A549 (cell line): Measurements from ENCODE around the gene NRXN2. TPM values are rescaled to one million over a fixed set of nuclear protein-coding genes. Genes with fewer than 3 reads are reported as not detected.

Source experiments
- ATAC-seq, 2 experiments: fragments of 200-7000 bp in 1 of 2; fragments of >200 bp in 1 of 2; cut with Nextera tagmentation in 1 of 2; cut with Tn5 transposase in 1 of 2; 3 replicates each; pipeline versions ENCODE4 v1.8.0 to v1.9.1; 2018 to 2020; ENCODE audit warnings: mild to moderate bottlenecking in 1 of 2, moderate library complexity in 1 of 2
- CTCF ChIA-PET: fragments of 300-600 bp; sonication (Branson Sonifier 250); formaldehyde crosslinking; extraction: SDS; loops from one replicate; lab custom pipeline; 2021; ENCODE audit warnings: antibody characterized with exemption, inconsistent platforms; lab: Yijun Ruan, JAX
- POLR2A ChIA-PET: fragments of 350-600 bp; formaldehyde crosslinking; extraction: SDS; loops from one replicate; lab custom pipeline; 2021; ENCODE audit warnings: antibody characterized with exemption, inconsistent platforms; lab: Yijun Ruan, JAX
- DNase-seq, 2 experiments: peaks; one replicate each; pipeline versions ENCODE4 v3.0.0 to v3.0.0-alpha.2; 2011 to 2016; ENCODE audit warnings: low read depth in 1 of 2, low spot score in 1 of 2
- FAIRE-seq: peaks from 2 replicates; lab custom pipeline; 2011; peaks lifted over from hg19 to GRCh38; lab: Jason Lieb, UNC
- H3K27ac ChIP-seq, 2 experiments: fragments of >200 bp; sonication (Bioruptor Twin); formaldehyde crosslinking; 3 replicates each; pipeline ENCODE4 v1.5.1; 2016 to 2017
- H3K4me1 ChIP-seq: fragments of >200 bp; sonication (Bioruptor Twin); formaldehyde crosslinking; 3 replicates; pipeline ENCODE4 v1.6.1; 2016
- H3K4me2 ChIP-seq: fragments of >200 bp; sonication (Bioruptor Twin); formaldehyde crosslinking; 3 replicates; pipeline ENCODE4 v1.6.1; 2016
- H3K4me3 ChIP-seq: fragments of >200 bp; sonication (Bioruptor Twin); formaldehyde crosslinking; 3 replicates; pipeline ENCODE4 v1.5.1; 2016
- H3K9me3 ChIP-seq: fragments of >200 bp; sonication (Bioruptor Twin); formaldehyde crosslinking; 3 replicates; pipeline ENCODE4 v1.6.1; 2016
- BHLHE40 ChIP-seq: IDR thresholded peaks from 2 replicates; pipeline ENCODE4 v1.6.1; 2012; ENCODE audit warnings: low read depth, low read length, inconsistent platforms
- CHD4 ChIP-seq: fragments of 200-600 bp; sonication (generic); IDR thresholded peaks from 2 replicates; pipeline ENCODE4 v1.6.1; 2016; ENCODE audit warnings: antibody characterized with exemption, mild to moderate bottlenecking, borderline replicate concordance
- EHF ChIP-seq: fragments of 250-450 bp; sonication (Bioruptor Pico); IDR thresholded peaks from 2 replicates; pipeline ENCODE4 v1.5.0; 2020; ENCODE audit warnings: mild to moderate bottlenecking
- EP300 ChIP-seq, 2 experiments: fragments of >200 bp; sonication (Bioruptor Twin); formaldehyde crosslinking; IDR thresholded peaks; 2 replicates in 1 of 2; 3 replicates in 1 of 2; pipeline ENCODE4 v1.6.1; 2016 to 2017
- FOSL2 ChIP-seq, 2 experiments: fragments of 450-650 bp in 1 of 2; fragments of >200 bp in 1 of 2; sonication (Bioruptor Twin) in 1 of 2; formaldehyde crosslinking; IDR thresholded peaks; 2 replicates each; pipeline versions ENCODE4 v1.5.0 to v1.6.1; 2016 to 2020; ENCODE audit warnings: mild to moderate bottlenecking in 1 of 2, moderate library complexity in 1 of 2
- FOXS1 ChIP-seq: fragments of 250-450 bp; sonication (Bioruptor Pico); IDR thresholded peaks from 2 replicates; pipeline ENCODE4 v1.5.0; 2020; ENCODE audit warnings: mild to moderate bottlenecking, moderate library complexity
- HOXB5 ChIP-seq: fragments of 250-450 bp; sonication (Bioruptor Pico); IDR thresholded peaks from 2 replicates; pipeline ENCODE4 v1.5.0; 2020; ENCODE audit warnings: mild to moderate bottlenecking, moderate library complexity
- JUN ChIP-seq, 2 experiments: fragments of >200 bp; sonication (Bioruptor Twin); formaldehyde crosslinking; IDR thresholded peaks; 2 replicates in 1 of 2; 3 replicates in 1 of 2; pipeline ENCODE4 v1.6.1; 2016 to 2017
- JUNB ChIP-seq: fragments of >200 bp; sonication (Bioruptor Twin); formaldehyde crosslinking; IDR thresholded peaks from 2 replicates; pipeline ENCODE4 v1.6.1; 2016
- MAFK ChIP-seq: fragments of 450-650 bp; IDR thresholded peaks from 2 replicates; pipeline ENCODE4 v1.6.1; 2014; ENCODE audit not compliant: partially characterized antibody
- MYC ChIP-seq: IDR thresholded peaks from 2 replicates; pipeline ENCODE4 v1.6.1; 2012; ENCODE audit warnings: mild to moderate bottlenecking, inconsistent platforms, low read length, improper control_type of control experiment, borderline replicate concordance
- NFE2L2 ChIP-seq: fragments of 150-350 bp; conservative IDR thresholded peaks from 2 replicates; pipeline ENCODE4 v1.6.1; 2014; ENCODE audit warnings: low read length
- RNF2 ChIP-seq: fragments of 200-600 bp; sonication (generic); IDR thresholded peaks from 2 replicates; pipeline ENCODE4 v1.6.1; 2016; ENCODE audit warnings: low read depth, mild to moderate bottlenecking, antibody characterized with exemption, moderate library complexity, borderline replicate concordance
- ZSCAN20 ChIP-seq: fragments of 250-450 bp; sonication (Bioruptor Pico); IDR thresholded peaks from 2 replicates; pipeline ENCODE4 v1.8.0; 2022; ENCODE audit warnings: mild to moderate bottlenecking, moderate library complexity
- WGBS: methylation state at CpG from one replicate; pipeline ENCODE4 v1.1.6; 2017; ENCODE audit errors: missing lambda C conversion rate; 5-methylcytosine and 5-hydroxymethylcytosine counted together
- polyA plus RNA-seq, 4 experiments: library from polyadenylated mRNA; depleted of rRNA in 3 of 4; stranded (reverse); fragments of >200 nt; fragmentation: RNase III in 1 of 4; extraction: RNeasy Plus Mini Kit Qiagen cat#74134 plus additional on column Dnase treatment in 1 of 4; gene quantifications; 2 replicates in 3 of 4; 3 replicates in 1 of 4; pipeline ENCODE4 v1.2.3, GENCODE V29; 2011 to 2017
- TF ChIP-seq, protein P1 (sequence below): fragments of >200 bp; sonication (Bioruptor Twin); formaldehyde crosslinking; IDR thresholded peaks from 3 replicates; pipeline ENCODE4 v1.6.1; 2016
- TF ChIP-seq, protein P2 (sequence below): IDR thresholded peaks from 2 replicates; pipeline ENCODE4 v1.6.1; 2012
- TF ChIP-seq, protein P3 (sequence below): fragments of 150-350 bp; IDR thresholded peaks from 2 replicates; pipeline ENCODE4 v1.6.1; 2014; ENCODE audit warnings: low read depth, mild to moderate bottlenecking, low read length
- TF ChIP-seq, protein P4 (sequence below): IDR thresholded peaks from 2 replicates; pipeline ENCODE4 v1.6.1; 2012

NRXN2 gene
- polyA plus RNA-seq, 2 of the 4 experiments (the other 2 are of a cell fraction), result 0.04 TPM; not detected in 1

DNA sequence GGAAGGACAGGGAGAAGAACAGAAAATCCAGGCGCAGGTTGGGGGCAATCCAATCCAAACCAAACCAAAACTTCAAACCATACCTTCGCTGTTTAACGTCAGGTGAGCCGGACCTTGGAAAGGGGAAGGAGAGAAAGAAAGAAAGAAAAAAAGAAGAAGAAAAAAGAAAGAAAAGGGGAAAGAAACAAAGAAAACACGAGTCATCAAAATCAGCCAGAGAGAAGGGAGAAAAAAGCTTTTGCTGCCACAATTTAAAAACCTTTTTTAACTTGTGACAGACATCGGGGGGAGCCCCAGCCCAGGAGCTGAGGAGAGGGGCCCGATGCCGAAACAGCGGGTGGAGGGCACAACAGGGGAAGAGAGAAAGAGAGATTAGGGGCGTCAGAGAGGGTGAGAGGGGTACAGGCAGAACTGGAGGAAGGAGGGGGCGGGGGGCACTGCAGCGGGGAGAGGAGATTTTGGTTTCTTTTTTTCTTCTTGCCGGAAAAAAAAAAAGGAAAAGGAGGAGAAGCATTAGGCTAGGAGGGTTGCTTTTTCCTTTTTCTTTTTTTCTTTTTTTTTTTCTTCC is 30.1 kb downstream of the NRXN2 start:
- 31% methylated on average over 13 of the region's 13 CpGs for WGBS
- Histone ChIP-seq H3K4me1 (no peaks in the 10 kb centered on the region), H3K4me2 (no peak overlapping the region), H3K27ac (no peak overlapping the region), H3K4me3 (no peak overlapping the region), H3K9me3 (no peaks in the 10 kb centered on the region)
- DNase-seq (no peak), FAIRE-seq (no peak), ATAC-seq (no peak)
- CTCF ChIA-PET, result interaction anchor here (1.3 to 1.7 kb wide), 2 partner anchors 12 to 30 kb away, joined by 3 to 8 read pairs; no protein-coding TSS in a partner anchor
- POLR2A ChIA-PET, result no interaction called here
- TF ChIP-seq JUN (IDR thresholded peaks at IDR 0.05) (no peak), MAFK (peak; percentile 58), EHF (CRISPR knock-in tag) (no peak)

DNA sequence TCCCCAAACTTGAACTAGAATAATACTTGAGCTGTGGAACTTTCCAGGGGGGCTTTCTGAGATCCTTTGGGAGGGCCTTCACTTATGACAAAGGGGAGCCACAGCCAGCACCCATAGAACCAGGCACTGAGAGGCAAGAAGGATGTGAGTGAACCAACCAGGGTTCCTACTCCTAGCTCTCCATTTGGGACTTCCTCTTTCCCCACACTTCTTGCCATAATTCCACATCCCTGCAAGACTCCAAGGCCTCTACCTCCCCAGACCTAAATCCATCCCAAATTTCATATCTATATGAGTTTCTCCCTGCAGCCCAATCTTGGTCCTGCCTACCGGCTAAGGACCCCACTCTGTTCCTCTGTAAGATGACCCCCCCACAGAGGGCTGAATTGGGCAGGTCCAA is 31.5 kb downstream of the NRXN2 start:
- 92% methylated on average over 1 of the region's 1 CpG for WGBS
- Histone ChIP-seq H3K4me3 (no peak overlapping the region), H3K4me2 (no peak overlapping the region), H3K9me3 (no peaks in the 10 kb centered on the region), H3K4me1 (no peaks in the 10 kb centered on the region), H3K27ac (no peak overlapping the region)
- TF ChIP-seq FOXS1 (CRISPR knock-in tag) (no peak), FOSL2 (IDR thresholded peaks at IDR 0.05) (no peak), FOSL2 (CRISPR knock-in tag; IDR thresholded peaks at IDR 0.05) (no peak), HOXB5 (CRISPR knock-in tag) (no peak), CHD4 (no peak), EP300 (IDR thresholded peaks at IDR 0.05) (no peak), JUNB (no peak), MYC (no peak), ZSCAN20 (CRISPR knock-in tag) (no peak)
- TF ChIP-seq, protein P1, sequence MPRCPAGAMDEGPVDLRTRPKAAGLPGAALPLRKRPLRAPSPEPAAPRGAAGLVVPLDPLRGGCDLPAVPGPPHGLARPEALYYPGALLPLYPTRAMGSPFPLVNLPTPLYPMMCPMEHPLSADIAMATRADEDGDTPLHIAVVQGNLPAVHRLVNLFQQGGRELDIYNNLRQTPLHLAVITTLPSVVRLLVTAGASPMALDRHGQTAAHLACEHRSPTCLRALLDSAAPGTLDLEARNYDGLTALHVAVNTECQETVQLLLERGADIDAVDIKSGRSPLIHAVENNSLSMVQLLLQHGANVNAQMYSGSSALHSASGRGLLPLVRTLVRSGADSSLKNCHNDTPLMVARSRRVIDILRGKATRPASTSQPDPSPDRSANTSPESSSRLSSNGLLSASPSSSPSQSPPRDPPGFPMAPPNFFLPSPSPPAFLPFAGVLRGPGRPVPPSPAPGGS, result no peak
- TF ChIP-seq, protein P2, sequence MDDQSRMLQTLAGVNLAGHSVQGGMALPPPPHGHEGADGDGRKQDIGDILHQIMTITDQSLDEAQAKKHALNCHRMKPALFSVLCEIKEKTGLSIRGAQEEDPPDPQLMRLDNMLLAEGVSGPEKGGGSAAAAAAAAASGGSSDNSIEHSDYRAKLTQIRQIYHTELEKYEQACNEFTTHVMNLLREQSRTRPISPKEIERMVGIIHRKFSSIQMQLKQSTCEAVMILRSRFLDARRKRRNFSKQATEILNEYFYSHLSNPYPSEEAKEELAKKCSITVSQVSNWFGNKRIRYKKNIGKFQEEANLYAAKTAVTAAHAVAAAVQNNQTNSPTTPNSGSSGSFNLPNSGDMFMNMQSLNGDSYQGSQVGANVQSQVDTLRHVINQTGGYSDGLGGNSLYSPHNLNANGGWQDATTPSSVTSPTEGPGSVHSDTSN, result no peak
- no peak for FAIRE-seq
- no peak for DNase-seq
- ChIA-PET CTCF (interaction anchor here (0.7 to 1.7 kb wide), 7 partner anchors 8 to 243 kb away, joined by 3 to 10 read pairs (median 3); no protein-coding TSS in a partner anchor), POLR2A (no interaction called here)
- ATAC-seq, result no peak

DNA sequence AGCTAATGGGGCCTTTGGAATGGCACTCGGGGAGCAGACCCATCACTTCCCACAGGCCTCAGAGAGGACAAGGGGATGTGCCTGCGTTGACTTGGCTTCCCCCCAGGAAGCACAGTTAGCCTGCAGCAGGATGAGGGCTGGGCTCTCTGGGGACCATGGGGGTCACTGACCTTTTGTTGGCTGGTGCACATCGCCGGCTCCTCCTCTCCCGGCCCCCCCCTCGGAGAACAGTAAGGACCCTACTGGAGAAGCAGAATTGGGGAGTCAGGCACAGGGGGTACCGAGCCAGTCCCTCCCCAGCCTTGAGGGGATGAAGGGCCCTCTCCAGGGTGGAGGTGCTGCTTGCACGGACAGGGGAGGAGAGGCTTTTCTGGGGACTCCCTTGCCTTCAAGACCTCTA is 32.8 kb downstream of the NRXN2 start:
- H3K4me1 ChIP-seq, result no peaks in the 10 kb centered on the region
- CTCF ChIA-PET, result interaction anchor here (0.8 to 5.4 kb wide), 14 partner anchors 9 to 242 kb away, joined by 3 to 88 read pairs (median 23); partner anchors contain the start of gene RASGRP2

More for the DNA sequence above, 32.8 kb downstream of the NRXN2 start:
- no peak for TF ChIP-seq BHLHE40
- TF ChIP-seq, protein P3, sequence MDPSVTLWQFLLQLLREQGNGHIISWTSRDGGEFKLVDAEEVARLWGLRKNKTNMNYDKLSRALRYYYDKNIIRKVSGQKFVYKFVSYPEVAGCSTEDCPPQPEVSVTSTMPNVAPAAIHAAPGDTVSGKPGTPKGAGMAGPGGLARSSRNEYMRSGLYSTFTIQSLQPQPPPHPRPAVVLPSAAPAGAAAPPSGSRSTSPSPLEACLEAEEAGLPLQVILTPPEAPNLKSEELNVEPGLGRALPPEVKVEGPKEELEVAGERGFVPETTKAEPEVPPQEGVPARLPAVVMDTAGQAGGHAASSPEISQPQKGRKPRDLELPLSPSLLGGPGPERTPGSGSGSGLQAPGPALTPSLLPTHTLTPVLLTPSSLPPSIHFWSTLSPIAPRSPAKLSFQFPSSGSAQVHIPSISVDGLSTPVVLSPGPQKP, result no peak
- TF ChIP-seq, protein P4, sequence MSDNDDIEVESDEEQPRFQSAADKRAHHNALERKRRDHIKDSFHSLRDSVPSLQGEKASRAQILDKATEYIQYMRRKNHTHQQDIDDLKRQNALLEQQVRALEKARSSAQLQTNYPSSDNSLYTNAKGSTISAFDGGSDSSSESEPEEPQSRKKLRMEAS, result no peak
- no peak for TF ChIP-seq JUN (IDR thresholded peaks at IDR 0.05)
- TF ChIP-seq RNF2, result no peak
- no peak for TF ChIP-seq NFE2L2
- POLR2A ChIA-PET, result no interaction called here
- no peak overlapping the region for H3K4me2 ChIP-seq
- DNase-seq, result no peak
- no peak for FAIRE-seq
- H3K9me3 ChIP-seq, result no peaks in the 10 kb centered on the region
- ATAC-seq, result no peak
- no peak overlapping the region for H3K27ac ChIP-seq
- WGBS, result 45% methylated on average over 8 of the region's 8 CpGs
- H3K4me3 ChIP-seq, result no peak overlapping the region
